K562 (cell line): Measurements from ENCODE around the gene ZNF689. TPM values are rescaled to one million over a fixed set of nuclear protein-coding genes. Genes with fewer than 3 reads are reported as not detected.
A peak's percentile ranks its signal among the peaks of the same experiment; 100 is the strongest.

Experiments
- polyA plus RNA-seq, 8 experiments: library from polyadenylated mRNA; depleted of rRNA in 4 of 8; stranded (reverse) in 5 of 8; unstranded in 3 of 8; fragments of >200 nt; fragmentation: Nextera tagmentation in 2 of 8; fragmentation: Illumina TruSeq in 1 of 8; extraction: Ambion mirVana in 2 of 8; extraction: Trizol in 1 of 8; gene quantifications; 2 replicates each; pipeline versions ENCODE4 v1.2.1 to v1.2.3, GENCODE V29; 2011 to 2014; ENCODE audit warnings: inconsistent platforms in 1 of 8, missing spikeins in 1 of 8
- total RNA-seq, 7 experiments: library from RNA; depleted of rRNA in 6 of 7; stranded (reverse); fragments of >200 nt in 6 of 7; fragmentation: Illumina TruSeq in 2 of 7; extraction: Trizol in 2 of 7; gene quantifications; 2 replicates each; pipeline versions ENCODE4 v1.2.1 to v1.2.3, GENCODE V29; 2011 to 2021; ENCODE audit warnings: low replicate concordance in 1 of 7
- TF ChIP-seq, protein P1 (sequence below): fragments of 450-650 bp; IDR thresholded peaks from 2 replicates; pipeline ENCODE4 v1.6.1; 2016; ENCODE audit warnings: mild to moderate bottlenecking, moderate library complexity

Gene ZNF689
- total and polyA plus RNA-seq, 9 of the 15 experiments (the other 6 are each of a cell fraction or from before 2014, with no cell fraction given): 5.4 to 15.4 (median 10.8) TPM

GRCh38 chr16:30557707-30557956, 52.6 kb downstream of the ZNF689 start (continued):
- TF ChIP-seq, protein P1, sequence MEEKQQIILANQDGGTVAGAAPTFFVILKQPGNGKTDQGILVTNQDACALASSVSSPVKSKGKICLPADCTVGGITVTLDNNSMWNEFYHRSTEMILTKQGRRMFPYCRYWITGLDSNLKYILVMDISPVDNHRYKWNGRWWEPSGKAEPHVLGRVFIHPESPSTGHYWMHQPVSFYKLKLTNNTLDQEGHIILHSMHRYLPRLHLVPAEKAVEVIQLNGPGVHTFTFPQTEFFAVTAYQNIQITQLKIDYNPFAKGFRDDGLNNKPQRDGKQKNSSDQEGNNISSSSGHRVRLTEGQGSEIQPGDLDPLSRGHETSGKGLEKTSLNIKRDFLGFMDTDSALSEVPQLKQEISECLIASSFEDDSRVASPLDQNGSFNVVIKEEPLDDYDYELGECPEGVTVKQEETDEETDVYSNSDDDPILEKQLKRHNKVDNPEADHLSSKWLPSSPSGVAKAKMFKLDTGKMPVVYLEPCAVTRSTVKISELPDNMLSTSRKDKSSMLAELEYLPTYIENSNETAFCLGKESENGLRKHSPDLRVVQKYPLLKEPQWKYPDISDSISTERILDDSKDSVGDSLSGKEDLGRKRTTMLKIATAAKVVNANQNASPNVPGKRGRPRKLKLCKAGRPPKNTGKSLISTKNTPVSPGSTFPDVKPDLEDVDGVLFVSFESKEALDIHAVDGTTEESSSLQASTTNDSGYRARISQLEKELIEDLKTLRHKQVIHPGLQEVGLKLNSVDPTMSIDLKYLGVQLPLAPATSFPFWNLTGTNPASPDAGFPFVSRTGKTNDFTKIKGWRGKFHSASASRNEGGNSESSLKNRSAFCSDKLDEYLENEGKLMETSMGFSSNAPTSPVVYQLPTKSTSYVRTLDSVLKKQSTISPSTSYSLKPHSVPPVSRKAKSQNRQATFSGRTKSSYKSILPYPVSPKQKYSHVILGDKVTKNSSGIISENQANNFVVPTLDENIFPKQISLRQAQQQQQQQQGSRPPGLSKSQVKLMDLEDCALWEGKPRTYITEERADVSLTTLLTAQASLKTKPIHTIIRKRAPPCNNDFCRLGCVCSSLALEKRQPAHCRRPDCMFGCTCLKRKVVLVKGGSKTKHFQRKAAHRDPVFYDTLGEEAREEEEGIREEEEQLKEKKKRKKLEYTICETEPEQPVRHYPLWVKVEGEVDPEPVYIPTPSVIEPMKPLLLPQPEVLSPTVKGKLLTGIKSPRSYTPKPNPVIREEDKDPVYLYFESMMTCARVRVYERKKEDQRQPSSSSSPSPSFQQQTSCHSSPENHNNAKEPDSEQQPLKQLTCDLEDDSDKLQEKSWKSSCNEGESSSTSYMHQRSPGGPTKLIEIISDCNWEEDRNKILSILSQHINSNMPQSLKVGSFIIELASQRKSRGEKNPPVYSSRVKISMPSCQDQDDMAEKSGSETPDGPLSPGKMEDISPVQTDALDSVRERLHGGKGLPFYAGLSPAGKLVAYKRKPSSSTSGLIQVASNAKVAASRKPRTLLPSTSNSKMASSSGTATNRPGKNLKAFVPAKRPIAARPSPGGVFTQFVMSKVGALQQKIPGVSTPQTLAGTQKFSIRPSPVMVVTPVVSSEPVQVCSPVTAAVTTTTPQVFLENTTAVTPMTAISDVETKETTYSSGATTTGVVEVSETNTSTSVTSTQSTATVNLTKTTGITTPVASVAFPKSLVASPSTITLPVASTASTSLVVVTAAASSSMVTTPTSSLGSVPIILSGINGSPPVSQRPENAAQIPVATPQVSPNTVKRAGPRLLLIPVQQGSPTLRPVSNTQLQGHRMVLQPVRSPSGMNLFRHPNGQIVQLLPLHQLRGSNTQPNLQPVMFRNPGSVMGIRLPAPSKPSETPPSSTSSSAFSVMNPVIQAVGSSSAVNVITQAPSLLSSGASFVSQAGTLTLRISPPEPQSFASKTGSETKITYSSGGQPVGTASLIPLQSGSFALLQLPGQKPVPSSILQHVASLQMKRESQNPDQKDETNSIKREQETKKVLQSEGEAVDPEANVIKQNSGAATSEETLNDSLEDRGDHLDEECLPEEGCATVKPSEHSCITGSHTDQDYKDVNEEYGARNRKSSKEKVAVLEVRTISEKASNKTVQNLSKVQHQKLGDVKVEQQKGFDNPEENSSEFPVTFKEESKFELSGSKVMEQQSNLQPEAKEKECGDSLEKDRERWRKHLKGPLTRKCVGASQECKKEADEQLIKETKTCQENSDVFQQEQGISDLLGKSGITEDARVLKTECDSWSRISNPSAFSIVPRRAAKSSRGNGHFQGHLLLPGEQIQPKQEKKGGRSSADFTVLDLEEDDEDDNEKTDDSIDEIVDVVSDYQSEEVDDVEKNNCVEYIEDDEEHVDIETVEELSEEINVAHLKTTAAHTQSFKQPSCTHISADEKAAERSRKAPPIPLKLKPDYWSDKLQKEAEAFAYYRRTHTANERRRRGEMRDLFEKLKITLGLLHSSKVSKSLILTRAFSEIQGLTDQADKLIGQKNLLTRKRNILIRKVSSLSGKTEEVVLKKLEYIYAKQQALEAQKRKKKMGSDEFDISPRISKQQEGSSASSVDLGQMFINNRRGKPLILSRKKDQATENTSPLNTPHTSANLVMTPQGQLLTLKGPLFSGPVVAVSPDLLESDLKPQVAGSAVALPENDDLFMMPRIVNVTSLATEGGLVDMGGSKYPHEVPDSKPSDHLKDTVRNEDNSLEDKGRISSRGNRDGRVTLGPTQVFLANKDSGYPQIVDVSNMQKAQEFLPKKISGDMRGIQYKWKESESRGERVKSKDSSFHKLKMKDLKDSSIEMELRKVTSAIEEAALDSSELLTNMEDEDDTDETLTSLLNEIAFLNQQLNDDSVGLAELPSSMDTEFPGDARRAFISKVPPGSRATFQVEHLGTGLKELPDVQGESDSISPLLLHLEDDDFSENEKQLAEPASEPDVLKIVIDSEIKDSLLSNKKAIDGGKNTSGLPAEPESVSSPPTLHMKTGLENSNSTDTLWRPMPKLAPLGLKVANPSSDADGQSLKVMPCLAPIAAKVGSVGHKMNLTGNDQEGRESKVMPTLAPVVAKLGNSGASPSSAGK: peak; percentile 42; the same call in 1 of the 2 replicates
